Muscle of arm (tissue), 14 donors: ENCODE results near the gene WNT5A. TPM values are rescaled to one million over a fixed set of nuclear protein-coding genes. Genes with fewer than 3 reads are reported as not detected.

Experiments used
- DNase-seq: peaks from one replicate; pipeline ENCODE4 v3.0.0-alpha.2; 2013
- long read RNA-seq, 11 donors: transcript quantifications; one replicate each; lab custom pipeline, GENCODE V29; 2026
- polyA plus RNA-seq, 12 donors: library from polyadenylated mRNA; unstranded; fragments of 120-200 nt; gene quantifications; one replicate each; pipeline ENCODE4 v1.2.1, GENCODE V29; 2013; ENCODE audit not compliant: insufficient read length in 12 of 12

WNT5A gene
- polyA plus RNA-seq, result 10 to 100 TPM in 10 of 12 donors, 1 to 10 TPM in 1, not detected in 1; 8.2 to 32.9 (median 16.0) TPM
- long read RNA-seq, donor 1, full-length matches to known transcripts, result 2 of 2 reads
- long read RNA-seq, donor 1, partial matches to known transcripts, result 0 of 2 reads
- long read RNA-seq, donor 1, other reads (novel, unspliced or antisense), result 0 of 2 reads
- long read RNA-seq, donor 2, result 0 reads
- long read RNA-seq, donor 3, full-length matches to known transcripts, result 3 of 3 reads
- long read RNA-seq, donor 3, partial matches to known transcripts, result 0 of 3 reads
- long read RNA-seq, donor 3, other reads (novel, unspliced or antisense), result 0 of 3 reads
- long read RNA-seq, donor 4, full-length matches to known transcripts, result 2 of 2 reads
- long read RNA-seq, donor 4, partial matches to known transcripts, result 0 of 2 reads
- long read RNA-seq, donor 4, other reads (novel, unspliced or antisense), result 0 of 2 reads
- long read RNA-seq, donor 5, full-length matches to known transcripts, result 2 of 2 reads
- long read RNA-seq, donor 5, partial matches to known transcripts, result 0 of 2 reads
- long read RNA-seq, donor 5, other reads (novel, unspliced or antisense), result 0 of 2 reads
- long read RNA-seq, donor 6, full-length matches to known transcripts, result 1 of 1 reads
- long read RNA-seq, donor 6, partial matches to known transcripts, result 0 of 1 reads
- long read RNA-seq, donor 6, other reads (novel, unspliced or antisense), result 0 of 1 reads
- long read RNA-seq, donor 7, result 0 reads
- long read RNA-seq, donor 8, full-length matches to known transcripts, result 1 of 1 reads
- long read RNA-seq, donor 8, partial matches to known transcripts, result 0 of 1 reads
- long read RNA-seq, donor 8, other reads (novel, unspliced or antisense), result 0 of 1 reads
- long read RNA-seq, donor 9, result 0 reads
- long read RNA-seq, donor 10, result 0 reads
- long read RNA-seq, donor 11, result 0 reads

DNA sequence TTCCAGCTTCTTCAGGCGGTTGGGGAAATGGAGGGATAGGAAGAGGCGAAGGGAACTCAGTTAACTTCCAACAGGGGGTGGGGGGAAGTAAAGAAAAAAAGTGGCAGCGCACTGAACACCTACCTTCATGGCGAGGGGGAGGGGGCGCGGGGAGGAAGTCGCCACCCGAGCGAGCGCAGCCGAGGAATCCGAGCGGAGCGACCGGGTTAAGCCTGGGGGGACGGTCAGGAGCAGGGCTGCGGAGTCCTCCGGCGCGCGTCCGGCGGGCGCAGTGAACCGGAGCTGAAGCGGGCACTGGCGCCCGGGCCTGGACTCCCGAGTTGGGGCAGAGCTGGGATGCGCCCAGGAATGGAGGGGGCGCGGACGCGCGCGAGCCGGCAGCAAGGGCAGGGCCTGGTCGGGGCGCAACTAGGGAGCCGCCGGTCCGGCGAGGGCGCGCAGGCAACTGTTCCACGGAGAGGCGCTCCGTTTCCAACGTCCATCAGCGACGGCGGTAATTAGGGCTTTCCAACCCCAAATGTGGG, at the start of gene WNT5A:
WNT5A (minus strand) TSS at position 450 of the 524 bp plus-strand sequence; CDS start at position 129, 321 bp downstream.
- no peak for DNase-seq

DNA sequence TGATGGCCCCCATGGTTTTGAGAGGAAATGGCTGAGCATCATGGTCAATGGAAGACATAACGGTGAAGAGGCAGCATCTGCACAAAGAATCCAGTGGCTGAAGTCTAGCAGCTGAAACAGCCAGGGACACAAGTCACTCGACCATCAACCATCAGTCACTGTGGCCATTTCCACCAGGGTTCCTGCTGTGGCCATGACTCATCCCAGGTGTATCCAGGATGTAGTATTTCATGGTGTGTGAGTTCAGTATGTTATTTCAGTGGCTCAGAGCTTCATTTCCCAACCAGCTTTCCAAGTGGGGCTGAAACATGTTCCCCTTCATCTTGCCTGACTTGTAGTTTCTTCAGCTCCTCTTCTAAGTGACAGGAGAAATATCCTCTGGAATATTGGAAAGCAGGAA, 47.8 kb upstream of the WNT5A start:
- no peak for DNase-seq

DNA sequence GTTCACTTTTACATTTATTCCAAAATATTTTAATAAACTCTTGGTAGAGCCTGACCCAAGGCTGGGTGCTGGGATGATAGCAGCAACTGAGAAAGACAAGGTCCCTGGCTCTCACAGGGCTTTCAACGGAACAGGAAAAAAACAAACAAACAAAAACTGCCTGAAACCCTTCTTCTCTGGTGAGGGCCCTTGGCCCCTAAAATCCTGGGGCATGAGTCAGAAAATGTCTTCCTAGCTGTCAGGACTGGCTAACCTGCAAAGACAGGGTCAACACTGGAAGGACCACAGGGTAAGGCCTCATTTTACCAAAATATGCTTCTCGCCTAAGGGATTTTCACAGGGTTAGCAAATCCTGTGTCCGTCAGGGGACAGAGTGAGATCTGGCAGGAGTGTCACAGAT, 45.7 kb upstream of the WNT5A start:
- DNase-seq, result no peak

DNA sequence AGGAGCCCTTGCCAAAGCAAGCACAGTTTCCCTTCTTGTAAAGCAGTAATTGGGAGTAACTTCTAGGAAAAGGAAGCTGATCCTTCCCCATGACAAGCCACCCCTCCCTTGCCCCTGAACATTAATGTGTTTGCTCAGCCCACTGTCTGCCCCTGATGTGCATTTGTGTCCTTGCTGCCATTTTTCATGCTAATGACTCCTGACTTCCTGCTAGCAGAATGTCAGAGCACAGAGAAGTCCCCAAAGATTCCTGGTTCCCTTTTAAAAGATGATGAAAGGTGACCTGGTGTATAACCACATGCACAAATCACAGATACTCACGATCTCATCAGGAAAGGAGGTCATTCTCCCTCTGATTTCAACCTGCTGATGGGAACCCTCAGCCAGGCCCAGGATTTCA, 44.2 kb upstream of the WNT5A start:
- no peak for DNase-seq

DNA sequence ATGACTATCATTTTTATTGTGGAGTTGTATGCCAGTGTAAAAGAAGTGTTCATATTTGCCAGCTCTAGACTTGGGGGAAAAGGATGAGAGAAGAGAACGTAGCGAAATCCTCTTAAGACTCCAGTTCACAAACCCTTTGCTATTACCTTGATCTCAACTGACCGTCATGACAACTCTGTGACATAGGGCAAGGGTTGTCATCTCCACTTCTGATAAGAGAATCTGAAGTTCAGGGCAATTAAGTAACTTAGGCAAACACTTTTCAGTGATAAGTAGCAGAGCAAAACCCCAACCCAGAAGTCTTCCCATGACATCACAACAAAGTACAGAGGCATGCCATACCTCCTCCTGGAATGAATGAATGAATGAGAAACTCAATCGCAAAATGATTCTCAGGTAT, 40.3 kb upstream of the WNT5A start:
- no peak for DNase-seq

DNA sequence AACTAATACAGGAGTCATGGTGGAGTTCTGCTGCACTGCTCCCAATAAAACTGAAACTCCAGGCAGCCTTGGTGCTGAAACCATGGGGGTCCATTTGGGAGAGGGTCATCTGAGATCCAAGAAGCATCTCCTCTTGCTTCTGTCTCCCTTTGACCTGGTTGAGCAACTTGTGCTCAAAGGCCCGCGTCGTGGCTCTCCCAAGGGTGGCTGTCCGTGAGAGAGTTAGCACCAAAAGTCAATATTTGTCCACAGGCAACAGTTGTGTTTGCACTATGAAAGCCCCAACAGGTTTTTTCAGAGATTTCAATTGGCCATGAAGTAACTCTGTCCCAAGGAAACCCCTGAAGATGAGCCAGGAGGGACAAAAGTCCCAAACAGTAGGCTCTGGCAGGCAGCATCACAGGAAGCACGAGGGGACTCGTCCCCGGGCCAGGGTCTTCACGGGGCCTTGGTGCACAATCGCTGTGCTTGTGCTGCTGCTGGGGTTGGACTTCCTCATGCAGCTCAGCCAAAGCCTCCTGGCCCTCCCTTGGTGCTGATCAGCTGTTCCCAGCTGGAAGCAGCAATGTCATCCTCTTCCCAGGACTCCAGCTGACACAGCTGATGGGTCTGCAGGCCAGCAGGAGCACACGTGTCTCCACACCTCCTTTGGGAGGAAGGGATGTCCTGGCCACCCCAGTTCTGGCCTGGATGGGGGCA, 39.4 kb upstream of the WNT5A start:
- no peak for DNase-seq

DNA sequence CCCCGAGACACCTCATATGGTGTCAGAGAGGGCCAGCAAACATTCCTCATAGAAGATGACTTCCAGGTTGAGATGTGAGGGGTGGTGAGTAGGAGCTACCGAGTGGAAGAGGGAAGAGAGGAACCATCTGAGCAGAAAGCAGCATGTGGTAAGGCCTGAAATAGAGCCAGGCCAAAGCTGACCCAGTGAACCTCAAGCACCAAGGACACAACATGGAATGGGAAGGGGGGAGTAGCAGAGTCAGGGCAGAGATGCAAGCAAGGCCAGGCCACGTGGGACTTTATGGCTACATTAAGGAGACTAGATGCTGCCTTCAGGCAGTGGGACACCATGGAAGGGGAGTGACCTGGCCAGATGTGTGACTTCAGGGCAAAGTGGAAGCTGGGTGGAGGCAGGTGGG, 38.3 kb upstream of the WNT5A start:
- DNase-seq, result no peak

DNA sequence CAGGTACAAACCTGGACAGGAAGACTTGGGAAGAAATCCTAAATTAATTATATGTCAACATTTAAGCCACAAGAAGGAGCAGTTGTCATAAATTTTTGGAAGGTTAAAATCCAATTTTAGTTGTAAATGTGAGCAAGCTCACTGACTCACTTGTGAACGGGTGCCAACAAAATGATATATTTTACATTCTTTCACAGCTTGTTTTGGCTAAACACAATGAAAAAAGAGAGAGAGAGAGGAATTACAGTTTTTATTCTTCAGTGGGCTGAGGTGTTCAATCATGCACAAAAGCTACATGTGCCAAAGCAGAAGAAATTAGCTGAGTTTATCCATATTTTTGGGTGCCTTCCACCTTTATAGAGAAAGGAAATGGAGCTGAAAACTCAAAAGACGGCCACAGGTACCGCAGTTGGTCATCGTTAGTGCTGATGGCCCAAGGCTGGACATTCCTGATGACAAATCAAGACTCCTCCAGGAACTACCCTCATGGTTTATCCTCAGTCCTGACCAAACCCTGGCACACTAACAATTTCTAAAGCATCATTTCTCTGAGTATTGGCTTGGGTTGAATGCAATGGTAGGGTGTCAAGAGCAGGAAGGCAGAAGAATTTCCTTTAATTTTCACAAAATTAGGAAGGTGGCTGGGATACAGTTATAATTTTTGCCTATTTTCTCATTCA, 37.6 kb upstream of the WNT5A start:
- DNase-seq, result peak; percentile 61

DNA sequence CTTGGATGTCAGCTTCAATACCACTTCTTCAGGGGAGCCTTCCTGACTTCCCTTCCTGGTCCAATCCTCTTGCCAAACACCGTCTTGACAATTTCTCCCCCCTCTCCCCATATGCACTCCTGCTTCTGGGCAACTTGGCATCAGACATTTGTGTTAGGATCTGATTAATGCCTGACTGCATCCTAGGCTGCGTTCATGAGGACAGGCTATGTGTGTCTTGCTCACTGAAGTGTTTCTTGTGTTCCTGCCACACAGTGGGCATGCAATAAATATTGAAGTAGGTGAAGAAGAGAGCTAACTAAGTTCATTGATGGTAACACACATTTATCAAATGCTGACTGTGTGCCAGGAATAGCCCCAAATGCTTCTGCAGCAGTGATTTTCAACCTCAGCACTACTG, 36.4 kb upstream of the WNT5A start:
- no peak for DNase-seq

DNA sequence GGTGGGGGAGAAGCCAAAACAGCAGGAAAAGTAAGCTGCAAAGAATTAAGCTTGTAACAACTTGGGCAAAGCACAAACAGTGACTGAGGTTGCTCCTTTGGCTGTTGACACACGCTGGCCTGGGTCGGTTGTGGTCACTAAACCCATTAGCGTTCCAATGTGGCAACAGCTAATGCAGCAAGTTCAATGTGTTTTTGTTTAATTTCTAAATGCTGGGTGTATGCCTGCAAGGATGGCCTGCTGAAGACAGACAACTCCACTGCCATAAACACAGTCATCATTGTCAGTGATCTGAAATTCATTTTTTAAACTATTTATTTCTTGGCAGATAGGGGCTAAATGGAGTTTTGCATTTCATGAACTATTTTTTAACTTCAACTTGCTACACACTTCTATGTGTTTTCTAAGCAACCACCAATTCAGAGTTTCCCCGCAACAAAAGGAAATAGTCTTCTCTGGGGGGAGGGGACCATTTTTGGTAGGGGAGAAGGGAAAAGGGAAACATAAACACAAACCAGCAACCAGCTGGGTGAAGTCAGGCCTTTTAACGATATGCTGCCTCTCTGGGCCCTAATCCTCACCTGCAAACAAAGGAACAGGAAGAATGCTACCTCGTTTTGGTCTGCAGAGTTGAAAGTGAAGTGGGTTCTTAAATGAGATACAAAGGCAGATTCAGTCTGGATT, 34.8 kb upstream of the WNT5A start:
- no peak for DNase-seq

DNA sequence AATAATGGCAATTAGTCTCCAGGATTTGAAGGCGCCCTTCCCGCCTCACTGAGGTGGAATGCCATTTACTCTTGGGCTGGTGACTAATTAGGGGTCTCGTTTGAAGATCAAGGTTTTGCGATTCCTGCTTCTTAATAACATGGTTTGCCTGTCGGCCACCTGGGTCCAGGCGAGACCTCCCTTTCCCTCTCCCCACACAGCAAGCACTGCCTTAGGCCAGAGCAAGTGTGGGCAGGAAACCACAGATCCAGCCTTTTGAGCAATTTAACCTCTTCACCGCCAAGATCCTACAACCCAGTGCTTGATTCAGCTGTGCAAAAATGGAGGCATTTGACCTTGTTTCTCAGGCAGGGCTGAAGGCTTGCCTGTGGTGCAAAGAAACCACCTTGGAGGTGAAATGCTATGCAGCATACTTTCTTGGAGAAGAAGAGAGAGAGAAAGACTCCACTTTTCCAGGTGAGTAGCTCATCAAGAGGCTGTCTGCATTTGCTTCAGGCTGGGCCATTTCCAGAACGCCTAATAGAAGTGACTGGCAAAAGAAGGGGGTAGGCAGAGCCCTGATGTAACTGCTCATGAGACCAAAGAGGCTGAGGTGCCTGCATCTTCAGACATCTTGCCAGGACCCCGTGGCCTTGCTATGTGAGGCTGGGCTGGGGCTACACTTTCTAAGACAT, 34.1 kb upstream of the WNT5A start:
- DNase-seq, result no peak

DNA sequence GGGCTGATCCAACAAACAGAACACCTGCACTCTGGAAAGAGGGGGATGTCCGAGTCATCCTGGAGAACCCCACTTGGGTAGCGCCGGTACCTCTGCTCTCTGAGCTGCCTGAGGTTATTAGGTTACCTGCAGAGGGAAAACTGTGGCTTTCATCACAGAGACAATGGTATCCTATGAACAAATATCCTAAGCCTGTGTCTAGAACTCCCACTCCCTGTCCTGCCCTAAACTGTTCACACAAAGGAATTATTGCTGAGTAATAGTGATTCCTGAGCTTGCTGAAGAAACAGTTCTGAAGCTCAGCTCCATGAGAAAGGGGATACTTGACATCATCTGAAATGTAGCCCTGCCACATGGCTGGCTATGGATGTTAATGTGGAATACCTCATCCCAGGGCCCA, 31.9 kb upstream of the WNT5A start:
- DNase-seq, result no peak

DNA sequence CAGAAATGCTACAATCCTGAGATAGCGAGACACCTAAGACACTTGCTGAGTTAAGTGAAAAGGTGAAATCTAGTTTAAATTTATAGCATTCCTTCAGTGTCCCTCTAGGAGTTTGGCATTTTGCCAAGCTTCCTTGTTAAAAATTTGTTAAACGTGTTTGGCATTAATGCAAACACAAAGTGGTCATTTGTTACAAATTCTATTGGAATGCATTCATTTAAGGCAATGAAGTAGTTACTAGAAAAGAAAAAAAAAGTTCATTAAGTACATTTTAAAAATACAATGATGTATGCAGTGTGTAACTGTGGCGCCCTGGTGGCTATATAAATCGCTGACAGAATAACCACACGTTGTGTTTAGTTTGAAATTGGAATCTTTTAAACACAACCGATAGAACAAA, 31.3 kb upstream of the WNT5A start:
- no peak for DNase-seq

DNA sequence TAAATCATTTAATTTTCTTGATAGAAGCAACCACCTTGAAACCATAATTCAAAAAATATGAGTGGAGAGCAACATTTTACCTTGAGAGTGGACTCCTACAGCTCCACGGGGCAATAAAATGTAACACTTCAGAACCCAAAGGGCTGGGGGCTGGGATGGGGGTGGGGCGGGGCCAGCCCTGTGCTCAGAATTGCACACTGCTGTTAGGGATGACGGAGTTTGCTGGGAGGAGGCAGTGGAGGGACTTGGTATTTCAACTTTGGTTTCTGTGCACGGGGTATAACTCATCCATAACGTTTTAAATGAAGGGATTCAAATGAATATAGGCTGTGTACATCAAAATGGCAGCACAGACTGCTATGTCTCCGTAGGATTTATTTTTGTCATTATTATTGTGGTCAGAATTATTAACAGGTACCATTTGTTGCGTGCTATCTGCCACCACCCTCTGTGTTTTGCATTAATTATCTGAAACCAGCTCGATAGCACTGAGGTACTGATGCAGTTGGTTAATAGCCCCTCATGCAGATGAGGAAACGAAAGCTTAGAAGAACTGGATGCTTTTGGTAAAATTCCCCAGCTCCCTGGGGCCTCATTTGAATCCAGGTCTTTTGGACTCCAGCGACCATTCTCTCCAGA, 29.4 kb upstream of the WNT5A start:
- no peak for DNase-seq

DNA sequence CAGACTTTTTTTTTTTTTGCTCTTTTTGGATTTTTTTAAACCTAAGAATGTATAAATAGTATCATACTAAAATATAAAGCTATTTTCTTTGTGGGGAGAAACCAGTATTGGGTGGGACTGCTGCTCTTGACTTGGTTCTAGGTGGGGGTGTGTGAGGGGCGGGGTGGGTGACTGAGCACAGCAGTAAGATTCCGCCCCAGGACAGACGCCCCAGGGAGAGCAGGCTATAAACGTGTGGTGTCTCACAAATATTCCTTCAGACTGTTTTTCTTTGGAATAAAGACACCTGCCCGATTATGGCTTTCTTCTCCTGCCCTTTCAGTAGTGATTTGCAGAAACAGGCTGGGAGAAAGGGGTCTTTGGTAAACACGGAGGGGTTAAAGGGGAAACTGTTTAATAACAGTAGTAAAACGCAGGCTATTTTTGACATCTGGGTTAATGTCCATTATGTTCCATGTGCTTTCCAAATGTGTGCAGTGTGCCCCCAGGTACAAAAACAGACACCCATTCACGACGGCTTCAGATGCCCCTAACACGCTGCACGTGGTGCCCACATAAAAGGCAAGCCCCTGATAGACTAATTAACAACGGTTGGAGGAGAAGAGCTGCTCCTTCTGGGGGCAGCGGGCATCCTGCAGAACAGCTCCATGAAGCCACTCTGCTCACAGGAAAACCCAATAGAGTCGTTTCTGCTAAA, 28.6 kb upstream of the WNT5A start:
- DNase-seq, result no peak

DNA sequence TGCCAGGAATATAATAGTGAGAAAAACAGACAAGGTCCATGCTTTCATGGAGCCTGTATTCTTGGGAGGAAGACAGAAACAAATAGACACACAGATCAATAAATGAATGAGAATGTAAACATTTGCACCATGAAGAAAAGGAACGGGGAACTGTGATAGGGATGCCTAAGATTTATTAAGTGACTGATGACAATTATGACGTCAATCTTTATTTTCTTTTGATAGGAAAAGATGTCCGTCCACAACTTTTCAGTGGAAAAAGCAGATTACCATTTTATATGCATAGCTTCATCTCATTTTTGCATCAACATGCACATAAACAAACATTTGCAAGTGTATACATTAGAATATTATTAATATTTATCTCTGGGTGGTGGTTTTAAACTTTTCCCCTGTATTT, 27.9 kb upstream of the WNT5A start:
- DNase-seq, result no peak

DNA sequence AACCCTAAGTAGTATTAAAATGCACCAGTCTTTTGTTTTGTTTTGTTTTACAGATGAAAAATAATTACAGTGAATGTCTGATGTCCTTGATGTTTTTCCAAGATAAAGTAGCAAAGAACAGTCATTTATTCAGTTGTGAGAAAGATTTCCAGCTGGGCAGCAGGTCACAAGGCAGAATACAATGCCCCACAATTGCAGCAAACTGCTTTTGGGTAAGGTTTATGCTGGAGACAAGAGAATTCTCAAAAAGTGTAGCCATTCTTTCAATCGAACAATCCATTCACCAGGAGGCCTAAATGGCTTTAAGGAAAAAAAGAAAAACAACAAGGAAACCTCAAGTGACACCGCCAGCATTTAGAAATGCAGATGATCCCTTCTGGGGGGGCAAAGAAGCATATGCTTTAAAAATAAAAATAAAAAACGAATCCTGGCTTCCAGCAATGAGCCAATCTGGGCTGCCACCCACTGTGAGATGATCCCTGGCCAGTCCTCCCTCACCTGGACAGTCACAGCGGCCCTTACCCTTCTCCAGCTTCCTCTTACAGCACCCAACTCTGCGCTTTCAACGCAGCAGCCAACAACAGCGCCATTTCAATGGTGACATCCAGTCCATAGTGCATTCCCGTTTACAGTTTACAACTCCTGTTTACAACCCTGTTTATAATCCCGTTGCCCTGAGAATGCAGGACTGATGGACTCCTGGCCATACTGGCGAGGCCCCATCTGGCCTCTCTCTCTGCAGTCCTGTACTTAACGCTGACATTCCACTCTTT, 25.7 kb upstream of the WNT5A start:
- no peak for DNase-seq

DNA sequence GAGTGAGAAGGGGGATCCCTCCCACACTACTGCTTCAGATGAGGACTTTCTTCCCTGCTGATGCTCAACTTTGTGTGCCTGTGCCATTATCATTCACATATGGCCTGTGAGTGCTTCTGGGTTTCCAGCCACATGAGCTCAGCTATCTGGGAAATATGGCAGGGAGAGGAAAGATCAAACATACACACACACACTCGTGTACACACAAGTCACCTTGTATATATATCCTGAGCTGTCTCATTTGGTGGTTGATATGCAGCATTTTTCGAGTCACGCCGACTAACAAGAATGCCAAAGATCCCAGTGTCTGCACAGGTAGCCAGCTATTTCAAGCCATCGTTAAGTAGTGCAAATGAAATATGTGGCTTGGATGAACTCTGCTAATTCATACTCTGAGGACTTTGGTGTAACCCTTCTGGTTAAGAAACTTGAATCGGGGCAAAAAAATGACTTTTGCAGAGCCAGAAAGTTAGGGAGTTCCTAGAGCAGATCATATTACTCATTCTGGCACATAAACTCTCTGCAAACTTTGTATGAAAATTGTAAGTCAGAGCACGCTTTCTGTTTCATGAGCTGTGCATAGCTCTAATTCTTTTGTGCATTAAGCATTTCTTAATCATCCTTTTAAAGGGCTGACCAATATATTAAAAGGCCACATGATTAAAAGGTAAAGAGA, 24.9 kb upstream of the WNT5A start:
- peak; percentile 49 for DNase-seq
